Calu3 (cell line): Measurements from ENCODE around the gene ARHGAP26. TPM values are rescaled to one million over a fixed set of nuclear protein-coding genes. Genes with fewer than 3 reads are reported as not detected.

ENCODE experiments used
- BruUV-seq: library from RNA; stranded (reverse); fragments of 400-500 nt; replicated peaks from 2 replicates; lab custom pipeline; 2021; lab: Mats Ljungman, UMichigan
- CTCF ChIA-PET: fragments of 300-600 bp; sonication (Branson Sonifier 250); formaldehyde crosslinking; loops from one replicate; lab custom pipeline; 2022; ENCODE audit warnings: antibody characterized with exemption; lab: Charles Lee
- DNase-seq: peaks from one replicate; pipeline ENCODE4 v3.0.0; 2022
- H3K27ac Mint-ChIP-seq: one replicate; pipeline ENCODE4 v1.8.0; 2022; ENCODE audit warnings: mixed read lengths; ENCODE audit not compliant: unreplicated experiment
- H3K27me3 Mint-ChIP-seq: one replicate; pipeline ENCODE4 v1.8.0; 2022; ENCODE audit warnings: mixed read lengths; ENCODE audit not compliant: unreplicated experiment
- H3K36me3 Mint-ChIP-seq: one replicate; pipeline ENCODE4 v1.8.0; 2022; ENCODE audit warnings: mild to moderate bottlenecking, moderate library complexity, mixed read lengths; ENCODE audit not compliant: insufficient read depth, unreplicated experiment
- H3K4me1 Mint-ChIP-seq: one replicate; pipeline ENCODE4 v1.8.0; 2022; ENCODE audit warnings: mild to moderate bottlenecking, low read depth, mixed read lengths; ENCODE audit not compliant: unreplicated experiment
- H3K4me3 Mint-ChIP-seq: one replicate; pipeline ENCODE4 v1.8.0; 2022; ENCODE audit warnings: mild to moderate bottlenecking, low read depth, moderate library complexity, mixed read lengths; ENCODE audit not compliant: unreplicated experiment
- H3K9me3 Mint-ChIP-seq: one replicate; pipeline ENCODE4 v1.8.0; 2022; ENCODE audit warnings: low read depth, mixed read lengths; ENCODE audit not compliant: unreplicated experiment
- CTCF ChIP-seq: fragments of 200-600 bp; IDR thresholded peaks from one replicate; pipeline ENCODE4 v1.8.0; 2022; ENCODE audit warnings: antibody characterized with exemption; ENCODE audit not compliant: unreplicated experiment
- intact Hi-C: fragments of 100-400 bp; cut with micrococcal nuclease; formaldehyde crosslinking; loops from one replicate; pipeline ENCODE4 v1.10.0; 2022; ENCODE audit not compliant: unreplicated experiment
- total RNA-seq: library from RNA; stranded (reverse); gene quantifications from 2 replicates; pipeline ENCODE4 v1.2.3, GENCODE V29; 2022

ARHGAP26 gene
- total RNA-seq, 1 experiment from 2014 or later, result 118 TPM

GRCh38 chr5:143179126-143179740 lies 409.1 kb downstream of the ARHGAP26 start:
- Mint-ChIP-seq H3K27me3 (no peaks in the 10 kb centered on the region), H3K9me3 (no peaks in the 10 kb centered on the region), H3K4me3 (no peak overlapping the region), H3K4me1 (peaks cover 25% of the 10 kb centered on the region), H3K27ac (no peak overlapping the region), H3K36me3 (peaks cover 19% of the 10 kb centered on the region)
- BruUV-seq, result no TSS peak
- CTCF ChIA-PET, result no interaction called here
- no peak for TF ChIP-seq CTCF
- intact Hi-C loops, result no loop called here
- DNase-seq, result no peak

- no peaks in the 10 kb centered on the region for H3K27me3 Mint-ChIP-seq
- peaks cover 19% of the 10 kb centered on the region for H3K36me3 Mint-ChIP-seq
- no TSS peak for BruUV-seq
- CTCF ChIA-PET, result interaction anchor here (0.6 kb wide), 1 partner anchor 491 kb away, joined by 4 read pairs; no protein-coding TSS in a partner anchor
- no peak for DNase-seq
- peaks cover 16% of the 10 kb centered on the region for H3K4me1 Mint-ChIP-seq
- H3K9me3 Mint-ChIP-seq, result no peaks in the 10 kb centered on the region
- H3K27ac Mint-ChIP-seq, result no peak overlapping the region
- intact Hi-C loops, result no loop called here
- no peak for TF ChIP-seq CTCF
- no peak overlapping the region for H3K4me3 Mint-ChIP-seq
Observed at GRCh38 chr5:143180751-143181150, 410.6 kb downstream of the ARHGAP26 start.

- Mint-ChIP-seq H3K4me1 (peaks cover 16% of the 10 kb centered on the region), H3K27ac (no peak overlapping the region), H3K36me3 (peaks cover 19% of the 10 kb centered on the region), H3K27me3 (no peaks in the 10 kb centered on the region), H3K4me3 (no peak overlapping the region), H3K9me3 (no peaks in the 10 kb centered on the region)
- intact Hi-C loops, result no loop called here
- TF ChIP-seq CTCF, result no peak
- CTCF ChIA-PET, result interaction anchor here (0.6 kb wide), 1 partner anchor 491 kb away, joined by 4 read pairs; no protein-coding TSS in a partner anchor
- no TSS peak for BruUV-seq
- DNase-seq, result no peak
Observed at GRCh38 chr5:143181173-143181572, 411.0 kb downstream of the ARHGAP26 start.

- peaks cover 16% of the 10 kb centered on the region for H3K4me1 Mint-ChIP-seq
Observed at GRCh38 chr5:143182106-143182505, 411.9 kb downstream of the ARHGAP26 start.

More at GRCh38 chr5:143182106-143182505, 411.9 kb downstream of the ARHGAP26 start:
- no peak for DNase-seq
- CTCF ChIA-PET, result interaction anchor here (0.6 to 1.1 kb wide), 2 partner anchors 179 to 424 kb away, joined by 3 to 6 read pairs; no protein-coding TSS in a partner anchor
- no TSS peak for BruUV-seq
- no peak for TF ChIP-seq CTCF
- Mint-ChIP-seq H3K27me3 (no peaks in the 10 kb centered on the region), H3K9me3 (no peaks in the 10 kb centered on the region), H3K27ac (no peak overlapping the region), H3K36me3 (peaks cover 19% of the 10 kb centered on the region), H3K4me3 (no peak overlapping the region)
- intact Hi-C loops, result no loop called here
